Right lobe of liver (tissue), 6 donors: ENCODE measurements around the gene LPCAT1. TPM values are rescaled to one million over a fixed set of nuclear protein-coding genes. Genes with fewer than 3 reads are reported as not detected.

Experiments used
- ATAC-seq, 4 donors: fragments of 200-7000 bp; cut with Tn5 transposase; one replicate each; pipeline ENCODE4 v1.9.1; 2020; ENCODE audit warnings: mild to moderate bottlenecking in 4 of 4, moderate library complexity in 4 of 4
- DNase-seq, 3 donors: peaks; one replicate each; pipeline ENCODE4 v3.0.0-alpha.2; 2020
- H3K27ac ChIP-seq, 3 donors: fragments of 200-600 bp; one replicate each; pipeline ENCODE4 v1.8.0; 2022
- H3K27me3 ChIP-seq, 2 donors: fragments of 200-600 bp; one replicate each; pipeline ENCODE4 v1.8.0; 2022
- H3K36me3 ChIP-seq, 4 donors: fragments of 200-600 bp; sonication (generic) in 1 of 4; one replicate each; pipeline versions ENCODE4 v1.5.1 to v1.8.0; 2017 to 2022; ENCODE audit warnings: control low read depth in 1 of 4
- H3K4me1 ChIP-seq, 4 donors: fragments of 200-600 bp; sonication (generic) in 1 of 4; one replicate each; pipeline versions ENCODE4 v1.5.1 to v1.8.0; 2017 to 2022; ENCODE audit warnings: control low read depth in 1 of 4
- H3K4me3 ChIP-seq, 3 donors: fragments of 200-600 bp; one replicate each; pipeline ENCODE4 v1.8.0; 2022
- H3K9me3 ChIP-seq, 4 donors: fragments of 200-600 bp; sonication (generic) in 1 of 4; one replicate each; pipeline versions ENCODE4 v1.5.1 to v1.8.0; 2017 to 2022; ENCODE audit warnings: control low read depth in 1 of 4
- CTCF ChIP-seq, 4 donors: fragments of 200-600 bp in 3 of 4; fragments of 450-650 bp in 1 of 4; IDR thresholded peaks; one replicate each; pipeline versions ENCODE4 v1.5.1 to v1.8.0; 2016 to 2022; ENCODE audit warnings: antibody characterized with exemption in 4 of 4, mild to moderate bottlenecking in 2 of 4
- POLR2A ChIP-seq: fragments of 450-650 bp; IDR thresholded peaks from one replicate; pipeline ENCODE4 v1.6.1; 2017; ENCODE audit warnings: antibody characterized with exemption, mild to moderate bottlenecking
- WGBS: methylation state at CpG from one replicate; pipeline ENCODE4 v1.1.6; 2018; ENCODE audit warnings: low coverage, low lambda C conversion rate; ENCODE audit not compliant: insufficient coverage; ENCODE audit errors: missing lambda C conversion rate; 5-methylcytosine and 5-hydroxymethylcytosine counted together
- intact Hi-C, 2 donors: fragments of 100-400 bp; cut with DNase I; formaldehyde crosslinking; loops; one replicate each; pipeline versions ENCODE4 v1.11.2 to v1.14.1; 2022
- total RNA-seq, 6 experiments: library from RNA; depleted of rRNA in 2 of 6; stranded (reverse); fragments of >200 nt in 2 of 6; fragmentation: NEBNext Ultra II Directional in 3 of 6; extraction: Animal tissue kit (Norgen Biotek cat#: 25700) in 3 of 6; gene quantifications; one replicate each; pipeline versions ENCODE4 v1.1.0 to v1.2.4, GENCODE V29; 2016 to 2023
- donor health status: DM: no; HTN: yes; CAD: no.
- donor health status: DM: no; HTN: no; CAD: no.
- donor health status: DM: no; HTN: no; CAD: no.
- donor health status: DM: no; HTN: yes; CAD: no.
- donor health status: DM: no; HTN: yes; CAD: no.

The LPCAT1 gene
- total RNA-seq, 6 experiments from 2014 or later = 6.9 to 38.6 (median 13.1) TPM

- TF ChIP-seq POLR2A (no peak), CTCF (IDR thresholded peaks at IDR 0.05) (no peak)
- Histone ChIP-seq H3K36me3 (no peaks in the 10 kb centered on the region), H3K27ac (no peak overlapping the region), H3K9me3 (no peaks in the 10 kb centered on the region), H3K4me1 (no peaks in the 10 kb centered on the region), H3K4me3 (no peak overlapping the region), H3K27me3 (no peaks in the 10 kb centered on the region)
- DNase-seq (peak in 2 of 3 donors; percentile 3 to 28), ATAC-seq (no peak)
- 66% methylated on average over 9 of the region's 16 CpGs for WGBS
- intact Hi-C loops = no loop called here
Measured at GRCh38 chr5:1549475-1550030, 25.8 kb upstream of the LPCAT1 start.

GRCh38 chr5:1548702-1549474, 25.1 kb upstream of the LPCAT1 start:
- TF ChIP-seq CTCF (IDR thresholded peaks at IDR 0.05) = no peak
- TF ChIP-seq POLR2A = no peak
- no peak for ATAC-seq
- Histone ChIP-seq H3K4me3 (no peak overlapping the region), H3K27ac (no peak overlapping the region), H3K27me3 (no peaks in the 10 kb centered on the region), H3K9me3 (no peaks in the 10 kb centered on the region), H3K4me1 (no peaks in the 10 kb centered on the region), H3K36me3 (no peaks in the 10 kb centered on the region)
- 82% methylated on average over 17 of the region's 33 CpGs for WGBS
- intact Hi-C loops = no loop called here
- peak in 2 of 3 donors; percentile 7 to 28 for DNase-seq

- no peak overlapping the region for H3K27ac ChIP-seq
- no peak overlapping the region for H3K4me3 ChIP-seq
- intact Hi-C loops = no loop called here
- TF ChIP-seq CTCF (IDR thresholded peaks at IDR 0.05) (no peak), POLR2A (no peak)
- H3K27me3 ChIP-seq = no peaks in the 10 kb centered on the region
- H3K9me3 ChIP-seq = no peaks in the 10 kb centered on the region
- WGBS = 82% methylated on average over 6 of the region's 6 CpGs
- peak in 1 of 3 donors; percentile 23 for DNase-seq
- H3K36me3 ChIP-seq = no peaks in the 10 kb centered on the region
- no peak for ATAC-seq
- H3K4me1 ChIP-seq = no peaks in the 10 kb centered on the region
Measured at GRCh38 chr5:1547655-1548054, 23.9 kb upstream of the LPCAT1 start.

- no peak for ATAC-seq
- H3K9me3 ChIP-seq = no peaks in the 10 kb centered on the region
- H3K4me3 ChIP-seq = no peak overlapping the region
- no peaks in the 10 kb centered on the region for H3K36me3 ChIP-seq
- no peaks in the 10 kb centered on the region for H3K27me3 ChIP-seq
- no peak overlapping the region for H3K27ac ChIP-seq
- intact Hi-C loops = no loop called here
- 87% methylated on average over 9 of the region's 11 CpGs for WGBS
- H3K4me1 ChIP-seq = no peaks in the 10 kb centered on the region
- DNase-seq = peak in 2 of 3 donors; percentile 2 to 21
- TF ChIP-seq CTCF (IDR thresholded peaks at IDR 0.05) = no peak
- TF ChIP-seq POLR2A = no peak
Measured at GRCh38 chr5:1547236-1547635, 23.5 kb upstream of the LPCAT1 start.
